ENCODE data around the gene KLHDC8A.
"Not testable (repeated sequence)": the region's sequence is repeated elsewhere in the genome, so short reads cannot be mapped to it uniquely, and the experiment has no call there.

The KLHDC8A gene

GRCh38 chr1:205371871-205372660 is 15.3 kb upstream of the KLHDC8A start:
- DNase-seq = no peak

- no peak for DNase-seq
Measured at GRCh38 chr1:205370780-205371179, 14.1 kb upstream of the KLHDC8A start.

- no peak for DNase-seq
Measured at GRCh38 chr1:205369701-205370123, 13.0 kb upstream of the KLHDC8A start.

- DNase-seq = no peak
Measured at GRCh38 chr1:205368478-205368877, 11.8 kb upstream of the KLHDC8A start.

GRCh38 chr1:205365945-205366463 is 9.3 kb upstream of the KLHDC8A start:
- no peak for DNase-seq

- not testable (repeated sequence) for DNase-seq
Measured at GRCh38 chr1:205365086-205365485, 8.4 kb upstream of the KLHDC8A start.

- no peak for DNase-seq
Measured at GRCh38 chr1:205360891-205361290, 4.2 kb upstream of the KLHDC8A start.

- DNase-seq = no peak
Measured at GRCh38 chr1:205359771-205360565, 3.2 kb upstream of the KLHDC8A start.

- DNase-seq = no peak
Measured at GRCh38 chr1:205358579-205358978, 1.9 kb upstream of the KLHDC8A start.

- no peak for DNase-seq
Measured at GRCh38 chr1:205357567-205357966, 845 bp upstream of the KLHDC8A start.

- DNase-seq = no peak
Measured at GRCh38 chr1:205355075-205355453, 1.7 kb downstream of the KLHDC8A start.

GRCh38 chr1:205354259-205355074 is 2.3 kb downstream of the KLHDC8A start:
- peak; percentile 48 for DNase-seq

GRCh38 chr1:205353612-205354011 is 3.1 kb downstream of the KLHDC8A start:
- no peak for DNase-seq

- no peak for DNase-seq
Measured at GRCh38 chr1:205353191-205353590, 3.5 kb downstream of the KLHDC8A start.

- DNase-seq = no peak
Measured at GRCh38 chr1:205351984-205352713, 4.6 kb downstream of the KLHDC8A start.

GRCh38 chr1:205350691-205351141 is 6.0 kb downstream of the KLHDC8A start:
- no peak for DNase-seq

- DNase-seq = no peak
Measured at GRCh38 chr1:205350124-205350523, 6.6 kb downstream of the KLHDC8A start.

GRCh38 chr1:205348554-205349487 is 7.9 kb downstream of the KLHDC8A start:
- no peak for DNase-seq

- DNase-seq = no peak
Measured at GRCh38 chr1:205346956-205347574, 9.7 kb downstream of the KLHDC8A start.

GRCh38 chr1:205345761-205346160 is 11.0 kb downstream of the KLHDC8A start:
- no peak for DNase-seq

Measured in effector CD8-positive, alpha-beta T cell (primary cell).